SK-N-MC (cell line): ENCODE results near the gene NDUFAF8.

ENCODE experiments used
- EZH2 ChIP-seq: fragments of 200-600 bp; sonication (generic); IDR thresholded peaks from one replicate; pipeline ENCODE4 v1.6.1; 2017; ENCODE audit warnings: antibody characterized with exemption
- FOXP2 ChIP-seq: optimal IDR thresholded peaks from 2 replicates; pipeline ENCODE3; 2011; ENCODE audit warnings: mild to moderate bottlenecking, moderate library complexity; ENCODE audit not compliant: insufficient read depth; ENCODE audit errors: extremely low read length, control extremely low read depth
- POLR2AphosphoS5 ChIP-seq: IDR thresholded peaks from 2 replicates; pipeline ENCODE4 v1.6.1; 2012; ENCODE audit warnings: mild to moderate bottlenecking, low read depth, low read length, borderline replicate concordance

- TF ChIP-seq POLR2AphosphoS5, result no peak
- TF ChIP-seq EZH2, result no peak
- no peak for TF ChIP-seq FOXP2
These were observed 40.2 kb upstream of the NDUFAF8 start for GRCh38 chr17:81198826-81199481.
